Skeletal muscle satellite cell (primary cell): ENCODE results near the gene LRP1B.

ENCODE experiments used
- H3K27me3 ChIP-seq: 2 replicates; pipeline ENCODE4 v1.7.0; 2013; ENCODE audit warnings: low read length; ENCODE audit not compliant: control insufficient read depth, insufficient read depth
- H3K36me3 ChIP-seq: 2 replicates; pipeline ENCODE4 v1.7.0; 2013; ENCODE audit warnings: mild to moderate bottlenecking, control low read depth, low read length; ENCODE audit not compliant: insufficient read depth
- H3K4me1 ChIP-seq: 2 replicates; pipeline ENCODE4 v1.7.0; 2013; ENCODE audit warnings: low read length; ENCODE audit not compliant: control insufficient read depth, insufficient read depth
- H3K4me2 ChIP-seq: 2 replicates; pipeline ENCODE4 v1.7.0; 2013; ENCODE audit warnings: mild to moderate bottlenecking, low read length
- H3K4me3 ChIP-seq: 2 replicates; pipeline ENCODE4 v1.7.0; 2013; ENCODE audit warnings: low read length
- H3K9ac ChIP-seq: 2 replicates; pipeline ENCODE4 v1.7.0; 2013; ENCODE audit warnings: mild to moderate bottlenecking, low read depth, low read length, moderate library complexity
- H3K9me3 ChIP-seq: replicated peaks from 2 replicates; pipeline ENCODE4 v1.7.0; 2013; ENCODE audit warnings: mild to moderate bottlenecking, control low read depth, low read length

The LRP1B gene

GRCh38 chr2:142061733-142062132, 69.1 kb downstream of the LRP1B start:
- H3K9me3 ChIP-seq: no peaks in the 10 kb centered on the region

GRCh38 chr2:142058149-142058548, 72.7 kb downstream of the LRP1B start:
- H3K4me1 ChIP-seq: no peaks in the 10 kb centered on the region
- H3K9ac ChIP-seq: no peak overlapping the region
- H3K27me3 ChIP-seq: no peaks in the 10 kb centered on the region
- no peak overlapping the region for H3K4me2 ChIP-seq
- no peaks in the 10 kb centered on the region for H3K9me3 ChIP-seq
- no peaks in the 10 kb centered on the region for H3K36me3 ChIP-seq
- H3K4me3 ChIP-seq: no peak overlapping the region

More at GRCh38 chr2:142061733-142062132, 69.1 kb downstream of the LRP1B start:
- no peak overlapping the region for H3K9ac ChIP-seq
- no peak overlapping the region for H3K4me3 ChIP-seq
- no peaks in the 10 kb centered on the region for H3K36me3 ChIP-seq
- no peaks in the 10 kb centered on the region for H3K4me1 ChIP-seq
- H3K27me3 ChIP-seq: no peaks in the 10 kb centered on the region
- no peak overlapping the region for H3K4me2 ChIP-seq

- Histone ChIP-seq H3K36me3 (no peaks in the 10 kb centered on the region), H3K9me3 (no peaks in the 10 kb centered on the region), H3K27me3 (no peaks in the 10 kb centered on the region), H3K9ac (no peak overlapping the region), H3K4me2 (no peak overlapping the region), H3K4me3 (no peak overlapping the region), H3K4me1 (no peaks in the 10 kb centered on the region)
Observed at GRCh38 chr2:142056784-142057183, 74.0 kb downstream of the LRP1B start.

- Histone ChIP-seq H3K9ac (no peak overlapping the region), H3K36me3 (no peaks in the 10 kb centered on the region), H3K4me2 (no peak overlapping the region), H3K27me3 (no peaks in the 10 kb centered on the region), H3K4me3 (no peak overlapping the region), H3K9me3 (no peaks in the 10 kb centered on the region), H3K4me1 (no peaks in the 10 kb centered on the region)
Observed at GRCh38 chr2:142052220-142052863, 78.5 kb downstream of the LRP1B start.

DNA sequence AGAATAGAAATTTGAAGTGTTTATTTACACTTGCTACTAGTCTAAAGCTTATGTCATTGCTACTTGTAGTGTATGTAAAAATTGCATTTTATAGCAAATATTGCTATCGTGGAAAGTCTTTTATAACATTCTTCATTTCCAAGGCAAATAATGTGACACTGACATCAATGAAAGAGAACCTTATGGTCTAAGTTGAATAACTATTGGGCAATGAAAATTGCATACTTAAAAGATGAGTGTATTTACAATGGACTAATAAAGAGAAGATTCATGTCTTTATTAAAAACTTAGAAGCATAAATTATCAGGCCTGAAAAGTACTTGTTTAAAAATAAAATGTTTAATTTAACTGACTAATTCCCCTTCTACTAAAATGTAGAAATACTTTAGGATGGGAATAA, 82.2 kb downstream of the LRP1B start:
- no peak overlapping the region for H3K4me2 ChIP-seq
- H3K9ac ChIP-seq: no peak overlapping the region
- no peaks in the 10 kb centered on the region for H3K36me3 ChIP-seq
- no peaks in the 10 kb centered on the region for H3K9me3 ChIP-seq
- no peaks in the 10 kb centered on the region for H3K4me1 ChIP-seq
- H3K27me3 ChIP-seq: no peaks in the 10 kb centered on the region
- no peak overlapping the region for H3K4me3 ChIP-seq

GRCh38 chr2:142045641-142046040, 85.2 kb downstream of the LRP1B start:
- Histone ChIP-seq H3K27me3 (no peaks in the 10 kb centered on the region), H3K4me3 (no peak overlapping the region), H3K4me1 (peaks cover 10% of the 10 kb centered on the region), H3K9ac (no peak overlapping the region), H3K9me3 (no peaks in the 10 kb centered on the region), H3K4me2 (no peak overlapping the region), H3K36me3 (no peaks in the 10 kb centered on the region)

- no peak overlapping the region for H3K9ac ChIP-seq
- no peaks in the 10 kb centered on the region for H3K36me3 ChIP-seq
- no peak overlapping the region for H3K4me2 ChIP-seq
- peaks cover 11% of the 10 kb centered on the region for H3K4me1 ChIP-seq
- H3K4me3 ChIP-seq: no peak overlapping the region
- no peaks in the 10 kb centered on the region for H3K9me3 ChIP-seq
- H3K27me3 ChIP-seq: no peaks in the 10 kb centered on the region
Observed at GRCh38 chr2:142044197-142044596, 86.6 kb downstream of the LRP1B start.

GRCh38 chr2:142042536-142043199, 88.1 kb downstream of the LRP1B start:
- Histone ChIP-seq H3K9me3 (no peaks in the 10 kb centered on the region), H3K4me3 (no peak overlapping the region), H3K27me3 (no peaks in the 10 kb centered on the region), H3K4me2 (no peak overlapping the region), H3K9ac (no peak overlapping the region), H3K4me1 (peaks cover 11% of the 10 kb centered on the region), H3K36me3 (no peaks in the 10 kb centered on the region)

DNA sequence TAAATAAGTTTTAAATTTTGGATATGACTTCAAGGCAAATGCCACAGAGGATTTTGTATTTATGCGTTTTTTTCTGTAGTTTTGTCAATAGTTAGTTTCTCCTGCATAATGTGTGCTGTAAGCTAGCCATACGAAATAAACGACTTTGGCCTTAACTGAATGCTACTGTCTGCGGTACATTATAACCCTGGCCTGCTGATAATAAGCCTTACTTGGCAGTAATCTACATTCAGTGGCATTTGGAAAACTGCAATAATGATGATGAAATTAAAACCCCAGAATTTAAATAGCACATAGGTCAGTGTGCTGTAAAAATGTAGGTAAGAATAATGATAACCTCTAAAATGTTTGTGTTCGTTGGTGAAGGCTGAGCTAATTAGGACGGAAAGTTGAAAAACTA, 88.8 kb downstream of the LRP1B start:
- Histone ChIP-seq H3K4me3 (no peak overlapping the region), H3K4me2 (no peak overlapping the region), H3K9ac (no peak overlapping the region), H3K9me3 (no peaks in the 10 kb centered on the region), H3K27me3 (no peaks in the 10 kb centered on the region), H3K36me3 (no peaks in the 10 kb centered on the region), H3K4me1 (peaks cover 14% of the 10 kb centered on the region)

- H3K4me3 ChIP-seq: no peak overlapping the region
- H3K9ac ChIP-seq: no peak overlapping the region
- H3K27me3 ChIP-seq: no peaks in the 10 kb centered on the region
- no peak overlapping the region for H3K4me2 ChIP-seq
- H3K9me3 ChIP-seq: no peaks in the 10 kb centered on the region
- no peaks in the 10 kb centered on the region for H3K36me3 ChIP-seq
- H3K4me1 ChIP-seq: peaks cover 16% of the 10 kb centered on the region
Observed at GRCh38 chr2:142041105-142041504, 89.7 kb downstream of the LRP1B start.

DNA sequence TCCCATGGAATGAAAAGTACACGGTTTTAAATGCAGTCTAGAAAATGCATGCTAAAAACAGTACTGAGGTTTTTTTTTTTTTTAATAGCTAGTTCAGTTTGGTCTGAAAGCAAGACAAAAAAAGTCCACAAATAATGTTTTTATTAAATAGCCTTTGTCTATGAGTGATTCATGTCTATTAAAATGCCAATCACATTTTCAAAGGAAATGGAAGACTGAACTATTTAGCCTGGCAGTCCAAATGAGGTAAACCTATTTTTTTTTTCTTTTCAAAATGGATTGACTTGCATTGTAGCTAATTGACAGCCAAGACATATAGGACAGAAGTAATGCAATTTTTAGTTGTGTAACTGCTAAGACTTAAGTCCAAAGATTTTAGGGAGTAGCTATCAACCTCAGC, 90.3 kb downstream of the LRP1B start:
- no peak overlapping the region for H3K4me2 ChIP-seq
- H3K4me3 ChIP-seq: no peak overlapping the region
- H3K9ac ChIP-seq: no peak overlapping the region
- H3K9me3 ChIP-seq: no peaks in the 10 kb centered on the region
- H3K4me1 ChIP-seq: peaks cover 16% of the 10 kb centered on the region
- H3K27me3 ChIP-seq: no peaks in the 10 kb centered on the region
- no peaks in the 10 kb centered on the region for H3K36me3 ChIP-seq

DNA sequence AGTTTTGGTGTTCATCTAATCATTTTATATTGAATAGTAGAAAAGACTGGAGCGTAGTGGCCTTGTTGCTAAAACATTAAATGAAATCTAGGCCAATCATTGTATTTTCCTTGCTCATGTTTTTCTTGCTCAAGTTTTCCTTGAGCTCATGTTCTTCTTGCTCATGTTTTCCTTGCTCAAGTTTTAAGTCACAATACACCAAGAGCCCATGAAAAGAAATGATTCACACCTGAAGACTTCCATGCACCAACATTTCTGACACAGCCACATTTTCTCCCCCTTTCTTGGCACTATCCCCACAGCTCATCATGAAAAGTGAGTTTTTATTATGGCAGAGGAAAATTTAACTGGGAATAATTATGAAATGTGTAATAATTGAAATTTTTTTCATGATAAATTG, 92.0 kb downstream of the LRP1B start:
- H3K9me3 ChIP-seq: no peaks in the 10 kb centered on the region
- peaks cover 16% of the 10 kb centered on the region for H3K4me1 ChIP-seq
- no peak overlapping the region for H3K4me3 ChIP-seq
- no peaks in the 10 kb centered on the region for H3K27me3 ChIP-seq
- no peak overlapping the region for H3K9ac ChIP-seq
- no peaks in the 10 kb centered on the region for H3K36me3 ChIP-seq
- no peak overlapping the region for H3K4me2 ChIP-seq
